ENCODE measurements around the gene PLEKHA7.

PLEKHA7 gene

DNA sequence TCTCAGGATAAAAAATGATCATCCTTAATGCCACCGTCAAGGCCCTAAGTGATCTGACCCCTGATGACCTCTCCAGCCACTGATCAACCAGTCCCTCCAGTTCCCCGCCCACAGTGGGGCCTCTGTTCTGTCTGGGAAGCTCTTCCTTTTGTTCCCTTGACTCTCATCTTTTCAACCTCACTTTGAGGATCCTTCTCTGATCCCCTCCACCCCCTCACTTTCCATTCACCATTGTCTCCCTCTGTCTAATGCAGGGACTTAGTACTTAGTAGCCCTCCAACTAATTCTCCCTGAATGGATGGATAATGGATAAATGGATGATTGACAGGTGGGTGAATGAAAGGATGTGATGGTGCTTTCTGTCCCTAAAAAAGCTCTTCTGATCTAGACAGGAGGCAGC lies 230.1 kb downstream of the PLEKHA7 start:
- no peak for DNase-seq

DNA sequence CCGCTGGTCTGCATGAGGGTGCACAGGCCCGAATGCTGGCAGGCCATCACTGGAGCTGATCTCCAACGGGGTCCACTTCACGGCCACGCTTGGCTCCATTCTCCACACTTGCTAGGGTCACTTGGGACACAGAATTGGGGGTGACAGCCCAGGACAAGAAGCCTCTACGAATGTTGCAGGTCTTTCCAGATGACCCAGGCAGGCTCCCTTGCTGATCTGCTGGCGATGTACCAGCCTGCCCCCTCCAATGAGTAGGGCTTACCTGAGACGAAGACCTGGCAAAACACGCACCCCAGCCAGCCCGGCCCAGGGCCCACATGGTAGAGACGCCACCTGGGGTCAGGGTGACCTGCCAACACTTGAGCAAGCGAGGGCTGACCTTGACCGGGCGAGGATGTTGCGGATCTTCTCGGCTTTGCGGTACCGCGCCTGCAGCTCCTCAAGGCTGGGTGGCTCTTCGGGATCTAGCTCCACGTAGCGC lies 230.9 kb downstream of the PLEKHA7 start:
- peak; percentile 16 for DNase-seq

DNA sequence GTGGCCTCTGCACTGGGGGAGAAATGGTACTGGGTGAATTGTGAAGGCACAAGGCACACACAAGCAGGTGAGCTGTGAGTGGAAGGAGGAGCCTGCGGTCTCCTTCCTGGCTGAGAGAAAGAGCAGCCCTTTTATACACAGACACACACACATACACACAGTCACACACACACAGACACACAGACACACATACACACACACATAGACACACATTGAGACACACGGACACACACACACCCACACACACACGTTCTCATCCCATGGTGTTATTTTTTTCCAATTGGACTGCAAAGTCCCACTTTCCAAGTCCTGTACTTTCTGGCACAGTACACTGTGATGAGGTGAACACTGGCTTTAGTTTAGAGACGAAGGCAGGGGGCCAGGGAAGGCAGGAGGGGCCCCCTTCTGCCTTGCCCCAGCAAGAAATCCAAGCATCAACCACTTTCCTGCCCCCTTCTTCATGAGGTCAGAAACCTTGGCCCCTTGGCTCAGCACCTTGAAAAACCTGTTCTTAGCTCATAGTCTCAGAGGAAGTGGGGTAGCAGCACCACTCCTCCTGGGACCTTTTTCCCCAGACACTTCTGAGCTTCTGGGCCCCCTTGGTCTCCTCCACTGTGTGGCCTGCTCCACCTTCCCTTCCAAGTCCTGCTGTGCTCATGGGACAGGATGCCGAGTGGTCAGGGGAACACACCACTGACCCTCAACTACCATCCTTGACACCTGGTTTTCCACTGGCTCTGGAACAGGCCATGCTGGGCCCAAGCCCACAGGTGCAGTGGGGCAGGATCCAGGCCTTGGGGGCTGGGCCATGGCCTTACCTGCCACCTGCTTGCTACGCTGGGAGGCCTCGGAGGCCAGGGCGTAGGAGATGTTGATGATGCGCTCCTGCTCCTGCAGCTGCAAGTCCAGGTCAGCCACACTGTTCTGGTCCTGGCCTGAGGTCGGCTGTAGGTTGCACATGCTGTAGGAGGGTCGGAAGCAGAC lies 232.0 kb downstream of the PLEKHA7 start:
- DNase-seq: peak; percentile 44

DNA sequence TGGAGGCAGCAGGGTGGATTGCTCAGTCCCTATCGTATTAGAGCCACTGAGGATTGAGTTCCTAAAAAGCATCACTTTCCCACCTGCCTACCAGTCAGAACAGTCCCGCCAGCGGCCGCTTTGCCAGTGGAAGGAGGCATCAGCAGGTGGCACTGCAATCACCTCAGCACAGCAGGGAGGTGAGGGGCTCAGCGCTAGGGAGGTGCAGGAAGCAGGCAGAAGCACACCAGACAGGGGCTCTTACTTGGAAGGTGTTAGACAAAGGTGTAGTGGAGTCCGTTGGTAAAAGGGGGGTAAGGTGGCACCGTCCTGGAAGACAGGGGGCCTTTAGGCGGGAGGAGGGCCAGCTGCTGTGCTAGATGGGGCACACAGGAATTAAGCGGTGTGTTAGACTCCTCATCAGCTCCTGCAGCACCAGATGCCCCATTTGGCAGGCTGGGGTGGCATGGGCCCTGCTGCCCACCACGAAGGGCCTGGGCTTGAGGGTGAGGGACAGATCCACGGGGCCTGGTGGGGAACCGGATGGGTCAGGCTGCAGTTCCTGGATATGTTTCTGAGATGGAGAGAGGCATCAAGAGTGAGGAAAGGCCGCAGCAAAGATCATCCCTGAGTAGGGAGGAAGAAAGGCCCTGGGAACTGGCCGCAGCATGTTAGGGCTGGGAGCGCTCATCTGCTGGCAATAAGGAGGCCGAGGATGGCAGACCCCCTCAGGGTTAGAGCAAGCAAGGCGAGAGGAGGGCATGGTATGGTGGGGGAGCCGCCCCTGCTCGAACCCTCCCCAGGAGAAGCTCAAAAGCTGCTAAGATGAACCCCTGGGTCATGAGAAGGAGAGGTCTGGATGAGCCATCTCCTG lies 233.3 kb downstream of the PLEKHA7 start:
- peak; percentile 14 for DNase-seq

DNA sequence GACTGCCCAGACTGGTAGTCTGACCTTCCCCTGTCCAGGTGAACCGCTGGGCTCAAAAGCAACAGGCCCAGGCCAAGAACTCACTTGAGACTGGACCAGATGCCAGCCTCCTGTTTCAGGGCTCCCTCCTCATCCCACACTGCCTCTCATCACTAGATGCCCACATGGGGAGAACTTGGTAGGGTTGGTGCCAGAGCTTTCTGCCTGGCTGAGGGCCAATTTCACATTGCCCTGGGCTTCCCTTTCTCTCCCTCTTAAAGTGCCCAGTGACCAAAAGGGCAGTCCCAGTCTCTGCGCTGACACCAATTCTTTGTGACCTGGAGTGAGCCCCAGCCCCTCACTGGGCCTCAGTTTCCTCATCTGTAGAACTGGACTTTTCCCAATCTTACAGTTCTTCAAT lies 234.1 kb downstream of the PLEKHA7 start:
- DNase-seq: peak; percentile 19

DNA sequence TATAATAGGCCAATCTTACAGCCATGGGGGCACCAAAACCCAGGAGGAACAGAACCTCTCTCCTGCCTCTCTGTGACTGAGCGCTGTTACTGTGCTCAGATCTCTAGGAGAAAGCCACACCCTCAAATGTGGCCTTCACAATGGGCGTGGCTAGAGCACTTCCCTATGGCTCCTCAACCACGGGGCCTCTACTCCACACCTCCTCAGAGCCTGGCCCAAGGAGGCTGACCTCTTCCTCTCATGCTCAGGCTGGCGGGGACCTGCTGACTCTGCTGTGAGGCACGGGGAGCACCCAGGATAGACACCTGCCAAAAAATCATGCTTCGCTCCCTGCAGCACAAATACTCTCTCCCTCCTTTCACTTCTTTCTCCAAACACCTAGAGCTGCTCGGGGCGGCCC lies 234.8 kb downstream of the PLEKHA7 start:
- DNase-seq: peak; percentile 19

DNA sequence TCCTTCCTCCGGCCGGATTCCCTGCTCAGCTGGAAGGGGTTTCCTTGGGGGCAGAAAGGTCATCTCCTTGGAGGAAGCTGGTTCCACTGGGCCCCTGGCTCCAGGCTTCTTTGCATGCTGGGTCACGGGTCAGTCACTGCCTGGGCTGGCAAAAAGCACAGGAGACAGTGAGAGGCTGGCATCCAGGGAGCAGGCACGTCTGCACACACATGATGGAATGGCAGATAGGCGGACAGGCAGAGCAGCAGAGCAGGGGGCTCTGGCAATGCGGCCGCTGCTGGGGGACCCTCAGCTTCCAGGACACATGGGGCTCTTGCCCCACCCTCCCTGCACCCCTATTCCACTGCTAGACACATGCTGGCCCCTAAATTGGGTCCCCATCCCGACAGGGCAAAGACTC lies 235.3 kb downstream of the PLEKHA7 start:
- DNase-seq: peak; percentile 9

DNA sequence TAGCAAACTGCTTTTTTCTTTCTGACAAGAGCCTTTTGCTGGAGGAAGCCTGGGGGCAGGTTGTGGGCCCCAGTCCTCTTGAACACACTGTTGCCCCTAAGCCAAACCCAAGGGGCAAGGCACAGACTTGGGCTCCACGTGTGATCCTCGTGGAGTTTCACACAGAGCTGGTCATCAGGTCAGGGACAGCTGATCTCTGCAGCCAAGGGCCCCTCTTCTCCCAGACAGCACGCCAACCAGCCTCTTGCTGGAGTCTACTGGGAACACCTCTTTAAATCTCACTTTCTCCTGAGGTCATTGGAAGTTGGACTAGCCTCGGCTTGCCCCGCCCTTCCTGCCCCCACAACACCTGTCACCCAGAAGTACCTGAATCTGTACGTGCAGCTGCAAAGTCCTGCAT lies 235.9 kb downstream of the PLEKHA7 start:
- DNase-seq: peak; percentile 10

DNA sequence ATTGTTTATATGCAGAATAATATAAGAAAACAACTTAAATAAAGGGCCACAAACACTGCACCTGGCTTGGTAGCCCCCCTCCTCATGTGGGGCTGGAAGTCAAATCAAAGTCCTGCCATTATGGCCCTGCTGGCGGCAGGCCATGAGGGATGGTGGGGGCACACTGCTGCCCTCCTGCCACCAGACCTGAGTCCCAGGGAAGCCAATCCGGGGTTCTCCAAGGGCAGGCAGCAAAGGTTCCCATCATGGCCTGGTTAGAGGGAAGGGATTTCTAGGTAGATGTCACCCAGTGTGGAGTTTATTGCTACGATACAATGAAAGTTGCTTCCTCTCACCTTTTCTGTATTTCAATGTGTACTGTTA lies 236.6 kb downstream of the PLEKHA7 start:
- DNase-seq: no peak

DNA sequence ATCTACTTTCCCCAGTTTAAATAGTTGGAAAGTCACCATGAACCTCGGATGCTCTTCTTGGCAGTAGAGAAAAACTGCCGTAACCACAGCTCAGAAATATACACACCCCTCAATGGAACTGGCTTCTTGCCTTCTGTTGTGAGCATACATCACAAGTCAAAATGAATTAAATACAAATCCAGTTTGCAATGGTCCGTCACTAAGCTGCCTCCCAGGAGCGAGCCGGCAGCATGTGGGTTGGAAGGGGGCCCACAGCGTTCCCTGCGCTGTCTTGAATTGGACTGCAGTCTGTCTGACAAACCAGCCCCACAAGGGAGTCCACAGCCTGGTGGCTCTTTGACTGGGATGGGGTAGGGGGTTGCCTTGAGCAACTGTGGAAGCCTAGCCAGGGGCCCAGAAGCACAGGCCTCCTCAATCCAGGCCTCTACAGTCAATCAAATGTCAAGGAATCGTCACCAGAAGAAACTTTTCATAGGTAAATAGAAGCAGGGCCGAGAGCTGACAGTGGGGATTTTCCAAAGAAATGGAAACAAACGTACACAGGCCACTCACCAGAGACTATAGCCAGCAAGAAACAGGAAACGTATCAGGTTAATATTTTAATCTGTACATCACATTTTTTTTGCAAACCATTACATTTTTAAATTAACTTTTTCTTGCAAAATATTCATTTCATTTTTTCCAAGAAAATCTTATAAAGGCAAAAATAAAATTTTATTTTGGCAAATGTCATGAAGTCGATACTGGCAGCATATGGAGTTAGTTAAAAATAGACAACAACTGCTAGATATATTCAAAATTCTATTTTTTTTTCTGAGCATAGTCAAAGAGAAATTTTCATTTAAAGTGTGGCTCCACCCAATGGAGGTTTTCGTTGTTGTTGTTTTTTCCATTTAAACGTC lies 237.3 kb downstream of the PLEKHA7 start:
- peak; percentile 92 for DNase-seq

DNA sequence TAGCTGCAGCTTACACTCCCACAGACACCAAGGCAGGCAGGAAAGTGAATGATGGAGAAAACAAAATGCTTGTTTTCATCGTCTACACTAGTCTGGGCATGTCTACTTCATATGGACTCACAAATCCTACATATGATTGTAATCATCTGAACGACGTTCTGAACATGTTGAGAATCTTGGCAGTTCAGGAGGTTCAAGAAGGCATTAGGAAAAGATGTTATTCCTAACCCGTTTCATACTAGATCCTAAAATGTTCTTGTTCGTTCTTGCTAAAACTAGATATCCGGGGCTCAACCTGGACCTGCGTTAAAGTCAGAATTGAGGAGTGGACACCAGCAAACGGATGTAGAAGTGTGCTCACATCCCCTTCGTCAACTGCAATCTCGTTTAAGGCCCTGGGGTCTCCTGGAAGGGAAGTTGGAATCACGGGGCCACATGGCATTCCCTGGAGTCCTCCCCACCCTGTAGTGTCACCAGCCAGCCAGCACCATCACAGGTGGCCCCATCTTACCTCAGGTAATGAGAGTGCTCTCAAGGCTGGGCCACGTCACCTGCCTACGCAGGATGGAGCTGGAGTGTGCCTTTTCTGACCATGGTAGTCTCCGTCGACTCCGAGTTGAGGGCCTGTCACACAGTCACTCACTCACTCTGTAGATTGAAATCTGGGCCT lies 238.5 kb downstream of the PLEKHA7 start:
- DNase-seq: no peak

DNA sequence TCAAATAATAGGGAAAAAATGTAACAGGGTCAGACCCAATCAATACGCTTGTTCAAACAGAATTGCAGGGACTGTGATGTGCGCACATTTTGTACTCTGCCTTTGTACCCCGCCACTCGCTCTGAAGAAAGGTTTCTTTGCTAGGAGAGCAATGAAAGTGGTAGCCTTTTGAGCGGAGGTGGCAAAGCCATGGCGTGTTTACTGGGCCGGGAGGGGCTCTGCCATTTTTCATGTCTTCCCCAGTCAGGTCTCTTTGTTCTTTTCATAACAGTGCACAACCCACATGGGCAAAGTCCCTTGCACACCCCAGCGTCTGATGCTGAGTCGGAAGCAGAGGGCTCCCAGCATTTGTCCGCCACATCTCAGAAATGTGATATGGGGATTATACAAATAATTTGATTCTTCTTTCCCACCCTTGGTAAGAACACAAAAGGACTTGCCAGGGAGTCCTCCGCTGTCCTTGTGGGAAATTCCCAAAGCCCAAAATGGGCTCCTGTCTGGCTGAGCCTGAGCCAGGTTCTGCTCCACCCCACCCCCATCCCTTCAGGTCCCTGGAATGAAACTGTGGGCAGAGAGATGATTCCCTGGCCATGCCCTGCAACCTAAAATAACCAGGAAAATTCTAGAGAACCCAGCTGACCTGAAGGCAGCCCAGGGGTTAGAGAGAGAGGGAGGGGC lies 239.1 kb downstream of the PLEKHA7 start:
- no peak for DNase-seq

DNA sequence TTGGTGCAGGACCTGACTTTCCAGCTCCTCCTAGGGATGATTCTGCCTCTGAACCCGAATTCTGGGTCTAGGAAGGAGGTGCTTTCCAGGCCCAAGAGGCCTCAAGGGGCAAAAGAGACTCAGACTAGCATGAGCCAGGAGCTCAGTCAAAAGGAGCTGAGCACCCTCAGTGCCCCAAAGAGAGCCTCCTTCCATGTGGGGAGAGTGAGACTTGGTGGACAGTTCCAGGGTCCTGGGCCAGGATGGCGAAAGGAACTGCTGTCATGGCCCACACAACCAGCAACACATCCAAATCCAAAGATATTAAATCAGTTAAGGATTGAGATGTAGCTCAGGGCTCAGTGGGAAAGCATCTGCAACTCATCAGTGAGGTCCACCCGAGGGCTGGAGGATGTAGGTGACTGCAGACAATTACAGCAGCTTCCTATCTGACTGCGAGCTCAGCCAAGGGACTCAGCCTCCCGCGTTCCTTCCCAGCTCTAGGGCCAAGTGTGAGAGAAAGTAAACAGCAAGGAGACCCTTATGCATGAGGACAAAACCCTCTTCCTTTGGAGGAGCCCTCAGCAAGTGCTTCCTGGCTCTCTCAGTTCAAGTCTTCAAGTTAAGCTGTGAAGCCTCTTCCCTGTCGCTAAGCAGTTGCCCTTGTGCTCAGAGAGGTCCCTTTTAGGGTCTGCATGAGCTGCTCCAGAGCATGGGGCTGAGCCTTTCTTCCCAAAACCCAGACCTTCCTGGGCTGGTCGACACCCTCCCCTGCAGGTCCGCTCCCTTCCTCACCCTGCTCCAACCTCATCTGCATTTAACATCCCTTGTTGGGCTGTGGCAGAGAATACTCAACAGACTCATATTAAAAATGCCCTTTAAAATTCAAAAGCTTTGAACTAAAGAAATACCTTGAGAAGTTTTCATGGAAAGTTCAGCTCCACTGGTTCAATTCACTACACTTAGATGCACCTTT lies 240.0 kb downstream of the PLEKHA7 start:
- no peak for DNase-seq

DNA sequence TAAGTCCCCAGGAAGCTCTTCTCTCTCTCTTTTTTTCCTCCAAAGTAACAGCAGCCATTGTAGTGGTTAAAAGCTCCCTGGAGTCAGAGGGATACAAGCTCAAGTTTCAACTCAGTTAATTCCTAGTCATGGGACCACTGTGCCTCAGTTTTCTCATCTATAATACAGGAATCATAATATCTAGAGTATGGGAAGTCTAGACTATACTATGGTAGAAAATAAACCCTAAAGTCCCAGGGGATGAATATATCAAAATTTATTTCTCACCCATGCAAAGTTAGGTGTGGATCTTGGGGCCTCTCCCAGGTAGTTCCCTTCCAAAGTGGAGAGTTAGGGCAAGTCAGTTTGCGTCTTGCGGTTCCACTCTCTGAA lies 242.1 kb downstream of the PLEKHA7 start:
- DNase-seq: no peak

DNA sequence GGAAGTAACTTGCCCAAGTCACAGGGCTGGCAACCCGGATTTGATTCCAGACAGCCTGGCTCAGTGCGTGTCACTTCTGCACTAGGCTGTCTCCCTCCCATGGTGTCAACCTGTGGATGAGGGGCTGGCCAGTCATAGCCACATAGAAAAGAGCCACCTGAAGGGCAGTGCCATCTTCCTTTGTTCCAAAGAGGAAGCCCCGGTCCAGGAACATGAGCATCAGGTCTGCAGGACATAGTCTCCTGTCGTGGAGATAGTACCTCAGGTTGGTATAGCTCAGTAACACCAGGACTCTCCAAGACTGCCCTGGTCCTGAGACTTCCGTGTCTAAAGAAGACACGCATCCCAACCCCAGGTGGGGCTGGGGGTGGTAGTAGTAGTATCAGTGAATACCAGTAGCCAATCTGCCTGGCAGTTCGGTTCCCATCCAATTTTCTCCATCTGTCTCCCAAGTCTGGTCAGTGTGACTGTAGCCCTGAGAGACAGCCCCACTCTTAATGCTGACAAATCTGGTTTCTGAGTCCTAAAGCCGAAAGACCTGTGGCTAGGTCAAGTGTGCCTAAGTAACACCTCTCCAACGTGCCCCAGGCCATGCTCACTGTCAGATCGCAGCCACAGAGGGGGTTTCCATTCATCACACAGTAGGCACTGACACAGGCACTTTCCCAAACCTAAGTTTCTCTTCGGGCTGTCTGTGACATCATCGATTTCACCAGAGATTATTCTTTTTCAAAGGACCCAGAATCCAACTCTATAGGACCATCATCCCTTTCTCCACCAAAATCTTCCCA lies 242.7 kb downstream of the PLEKHA7 start:
- no peak for DNase-seq

DNA sequence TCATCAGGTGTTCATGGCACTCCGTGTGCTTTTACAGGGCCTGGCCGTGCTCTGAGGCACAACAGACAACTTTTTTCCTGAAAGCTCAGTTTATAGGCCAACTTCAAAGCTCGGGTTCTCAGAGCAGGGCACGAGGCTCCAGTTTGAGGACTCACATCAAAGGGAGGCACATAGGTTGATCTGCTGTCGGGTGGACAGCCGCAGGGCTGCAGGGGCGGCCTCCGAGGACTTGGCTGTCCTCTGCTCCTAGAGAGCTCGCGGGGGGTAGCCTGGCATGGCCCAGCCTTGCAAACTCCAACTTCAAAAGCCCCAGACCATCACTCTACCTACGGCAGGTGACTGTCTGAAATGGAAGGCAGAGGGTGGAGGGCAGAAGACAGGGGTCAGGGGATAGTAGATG lies 244.2 kb downstream of the PLEKHA7 start:
- no peak for DNase-seq

DNA sequence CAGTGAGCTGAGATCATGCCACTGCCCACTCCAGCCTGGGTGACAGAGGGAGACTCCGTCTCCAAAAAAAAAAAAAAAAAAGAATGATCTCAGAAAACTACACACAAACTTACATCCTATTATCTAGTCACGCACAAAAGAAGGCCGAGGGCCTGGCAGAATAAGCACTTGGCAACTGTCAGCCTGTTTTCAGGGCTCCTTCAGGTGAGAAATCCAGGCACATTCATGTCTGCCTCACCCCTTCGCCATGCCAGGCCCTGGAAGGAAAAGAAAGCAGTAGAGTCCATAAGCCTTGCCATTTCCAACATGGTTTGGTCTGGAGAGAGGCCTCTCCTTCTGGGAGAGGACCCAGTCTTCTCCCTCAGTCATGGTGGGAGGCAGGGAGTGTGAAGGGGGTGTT lies 244.8 kb downstream of the PLEKHA7 start:
- no peak for DNase-seq

DNA sequence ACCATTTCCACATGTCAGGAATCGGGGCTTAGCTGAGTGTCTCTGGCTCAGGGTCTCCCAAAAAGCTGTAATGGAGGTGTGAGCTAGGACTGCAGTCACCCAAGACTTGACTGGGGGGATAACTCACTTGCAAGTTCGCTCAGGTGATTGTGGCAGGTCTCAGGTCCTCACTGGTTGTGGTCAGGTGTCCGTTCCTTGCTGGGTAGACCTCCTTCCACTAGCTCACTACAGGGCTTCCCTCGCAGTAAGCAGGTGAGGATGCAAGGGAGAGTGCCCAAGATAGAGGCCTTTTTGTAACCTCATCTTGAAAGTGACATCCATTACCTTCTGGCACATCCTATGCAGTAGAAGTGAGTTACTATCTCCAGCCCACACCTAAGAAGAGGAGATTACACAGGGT lies 246.3 kb downstream of the PLEKHA7 start:
- no peak for DNase-seq

DNA sequence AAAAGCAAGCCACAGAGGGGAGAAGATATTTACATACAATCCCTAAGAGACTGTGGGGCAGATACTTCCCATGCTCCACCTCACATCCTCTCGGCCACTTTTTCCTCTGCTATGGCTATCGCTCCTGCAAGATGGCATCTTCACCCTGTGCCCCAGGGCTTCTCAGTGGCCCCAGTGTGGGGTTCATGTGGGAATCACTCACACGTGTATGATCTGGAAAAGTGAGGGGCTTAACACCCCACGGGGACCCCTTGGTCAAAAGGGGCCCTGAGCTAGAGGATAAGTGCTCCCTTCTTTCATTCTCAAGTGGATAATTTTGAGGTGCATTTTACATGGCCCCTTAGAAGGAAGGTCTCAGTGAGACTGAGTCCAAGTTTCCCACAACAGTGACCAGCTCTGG lies 247.1 kb downstream of the PLEKHA7 start:
- DNase-seq: no peak

Measured in femur (tissue), 1 donor.